Body of pancreas (tissue), 4 donors: ENCODE measurements around the gene ZNF787. TPM values are rescaled to one million over a fixed set of nuclear protein-coding genes. Genes with fewer than 3 reads are reported as not detected.

ENCODE experiments used
- ATAC-seq: fragments of 150-250 bp; one replicate; pipeline ENCODE4 v1.9.1; 2016
- DNase-seq, 4 donors: peaks; one replicate each; pipeline ENCODE4 v3.0.0-alpha.2; 2019
- H3K27ac ChIP-seq, 4 donors: fragments of 200-600 bp; sonication (generic); 1 replicate in 3 of 4; 2 replicates in 1 of 4; pipeline versions ENCODE4 v1.5.1 to v1.6.1; 2016 to 2019; ENCODE audit warnings: mild to moderate bottlenecking in 1 of 4, mixed read lengths in 1 of 4, moderate library complexity in 1 of 4
- H3K27me3 ChIP-seq, 2 donors: fragments of 200-600 bp; sonication (generic); one replicate each; pipeline ENCODE4 v1.6.0; 2016; ENCODE audit warnings: mild to moderate bottlenecking in 1 of 2
- H3K36me3 ChIP-seq, 2 donors: fragments of 200-600 bp; sonication (generic); replicated peaks in 1 of 2; 2 replicates each; pipeline ENCODE4 v1.5.1; 2016; ENCODE audit warnings: low read depth in 2 of 2; ENCODE audit not compliant: insufficient read depth in 1 of 2
- H3K4me1 ChIP-seq: fragments of 200-600 bp; sonication (generic); one replicate; pipeline ENCODE4 v1.6.0; 2016
- H3K4me3 ChIP-seq, 2 donors: fragments of 200-600 bp; sonication (generic); 1 replicate in 1 of 2; 2 replicates in 1 of 2; pipeline ENCODE4 v1.5.1; 2016 to 2019
- H3K9me3 ChIP-seq, 3 donors: fragments of 200-600 bp; sonication (generic); 1 replicate in 2 of 3; 2 replicates in 1 of 3; pipeline ENCODE4 v1.5.1; 2016
- CTCF ChIP-seq, 7 experiments: fragments of 450-650 bp in 4 of 7; fragments of 200-600 bp in 3 of 7; sonication (generic) in 3 of 7; IDR thresholded peaks; one replicate each; pipeline ENCODE4 v1.5.1; 2016 to 2019; ENCODE audit warnings: antibody characterized with exemption in 7 of 7
- POLR2A ChIP-seq, 3 donors: fragments of 450-650 bp; IDR thresholded peaks; one replicate each; pipeline ENCODE4 v1.6.1; 2016; ENCODE audit warnings: antibody characterized with exemption in 3 of 3, mild to moderate bottlenecking in 2 of 3
- WGBS, 2 donors: methylation state at CpG; one replicate each; pipeline ENCODE4 v1.1.5; 2017; 5-methylcytosine and 5-hydroxymethylcytosine counted together
- intact Hi-C: fragments of 100-400 bp; cut with DNase I; formaldehyde crosslinking; loops from one replicate; pipeline ENCODE4 v1.15.1; 2023
- total RNA-seq, 2 donors: library from RNA; depleted of rRNA; stranded (reverse); fragments of >200 nt; gene quantifications; one replicate each; pipeline ENCODE4 v1.1.0, GENCODE V29; 2016

The ZNF787 gene
- total RNA-seq, 2 donors from 2014 or later: 12.7 to 21.1 TPM

- Histone ChIP-seq H3K27ac (peak overlapping the region; percentile 89 to 98 (median 92)), H3K36me3 (no peaks in the 10 kb centered on the region), H3K4me3 (peak overlapping the region; percentile 46 to 73), H3K9me3 (no peaks in the 10 kb centered on the region), H3K27me3 (no peaks in the 10 kb centered on the region), H3K4me1 (peaks cover 52% of the 10 kb centered on the region)
- WGBS, 2 donors: 0% methylated on average over 79 of the region's 99 CpGs; no CpG with 5 or more reads in 1 of the 2 donors
- intact Hi-C loops: no loop called here
- DNase-seq (peak; percentile 86 to 90 (median 88)), ATAC-seq (peak; percentile 45)
- TF ChIP-seq CTCF (IDR thresholded peaks at IDR 0.05): peak in 4 of 7 experiments; percentile 44 to 56 (median 48)
- peak; percentile 32 to 65 (median 56) for TF ChIP-seq POLR2A (IDR thresholded peaks at IDR 0.05)
Measured at GRCh38 chr19:56120371-56121179, 520 bp downstream of the ZNF787 start.

GRCh38 chr19:56120002-56120370, 1.1 kb downstream of the ZNF787 start:
- Histone ChIP-seq H3K36me3 (no peaks in the 10 kb centered on the region), H3K27ac (peak overlapping the region; percentile 89 to 98 (median 92))

GRCh38 chr19:56119582-56119978, 1.5 kb downstream of the ZNF787 start:
- no peaks in the 10 kb centered on the region for H3K9me3 ChIP-seq
- H3K4me3 ChIP-seq: peak overlapping the region in 1 of 2 donors; percentile 73
- WGBS, 2 donors: 0 to 17% methylated on average over 1 to 15 of the region's 16 CpGs
- no peaks in the 10 kb centered on the region for H3K36me3 ChIP-seq
- no peaks in the 10 kb centered on the region for H3K27me3 ChIP-seq
- H3K4me1 ChIP-seq: peaks cover 53% of the 10 kb centered on the region
- ATAC-seq (no peak), DNase-seq (peak in 2 of 4 donors; percentile 42 to 48)
- intact Hi-C loops: no loop called here
- H3K27ac ChIP-seq: peak overlapping the region; percentile 89 to 98 (median 92)
- TF ChIP-seq CTCF (IDR thresholded peaks at IDR 0.05) (no peak), POLR2A (IDR thresholded peaks at IDR 0.05) (peak in 1 of 3 donors; percentile 12)

More at GRCh38 chr19:56120002-56120370, 1.1 kb downstream of the ZNF787 start:
- Histone ChIP-seq H3K4me3 (peak overlapping the region; percentile 46 to 73), H3K27me3 (no peaks in the 10 kb centered on the region), H3K9me3 (no peaks in the 10 kb centered on the region), H3K4me1 (peaks cover 49% of the 10 kb centered on the region)
- WGBS, 2 donors: 11 to 31% methylated on average over 4 to 7 of the region's 8 CpGs
- intact Hi-C loops: no loop called here
- DNase-seq (no peak), ATAC-seq (no peak)
- TF ChIP-seq POLR2A (IDR thresholded peaks at IDR 0.05): no peak

GRCh38 chr19:56118666-56119581, 2.2 kb downstream of the ZNF787 start:
- intact Hi-C loops: no loop called here
- TF ChIP-seq CTCF (IDR thresholded peaks at IDR 0.05): no peak
- TF ChIP-seq POLR2A (IDR thresholded peaks at IDR 0.05): no peak
- 7 to 20% methylated on average over 6 to 8 of the region's 8 CpGs for WGBS, 2 donors
- no peak for ATAC-seq
- Histone ChIP-seq H3K4me3 (no peak overlapping the region), H3K27me3 (no peaks in the 10 kb centered on the region), H3K4me1 (peaks cover 60% of the 10 kb centered on the region), H3K27ac (peak overlapping the region; percentile 89 to 98 (median 92)), H3K9me3 (no peaks in the 10 kb centered on the region), H3K36me3 (no peaks in the 10 kb centered on the region)
- peak in 3 of 4 donors; percentile 46 to 65 (median 55) for DNase-seq

GRCh38 chr19:56117889-56118288, 3.2 kb downstream of the ZNF787 start:
- H3K36me3 ChIP-seq: no peaks in the 10 kb centered on the region
- ATAC-seq (no peak), DNase-seq (no peak)
- intact Hi-C loops: no loop called here
- H3K4me1 ChIP-seq: peaks cover 70% of the 10 kb centered on the region
- H3K4me3 ChIP-seq: no peak overlapping the region
- no peaks in the 10 kb centered on the region for H3K27me3 ChIP-seq
- peak overlapping the region in 2 of 4 donors; percentile 96 to 98 for H3K27ac ChIP-seq
- WGBS, 2 donors: 45 to 53% methylated on average over 7 to 9 of the region's 9 CpGs
- no peaks in the 10 kb centered on the region for H3K9me3 ChIP-seq
- TF ChIP-seq POLR2A (IDR thresholded peaks at IDR 0.05) (no peak), CTCF (IDR thresholded peaks at IDR 0.05) (no peak)
